Suprapubic skin (tissue), 4 donors: ENCODE results near the gene ENDOU. TPM values are rescaled to one million over a fixed set of nuclear protein-coding genes. Genes with fewer than 3 reads are reported as not detected.

Experiments
- DNase-seq, 2 donors: peaks; one replicate each; pipeline ENCODE4 v3.0.0-alpha.2; 2019; ENCODE audit warnings: low spot score in 2 of 2
- H3K27ac ChIP-seq: fragments of 200-600 bp; sonication (generic); one replicate; pipeline ENCODE4 v1.5.1; 2019
- H3K27me3 ChIP-seq: fragments of 200-600 bp; sonication (generic); one replicate; pipeline ENCODE4 v1.5.1; 2019
- H3K36me3 ChIP-seq: fragments of 200-600 bp; sonication (generic); one replicate; pipeline ENCODE4 v1.5.1; 2019
- H3K4me1 ChIP-seq: fragments of 200-600 bp; sonication (generic); one replicate; pipeline ENCODE4 v1.5.1; 2019
- H3K4me3 ChIP-seq: fragments of 200-600 bp; sonication (generic); one replicate; pipeline ENCODE4 v1.5.1; 2019; ENCODE audit warnings: mild to moderate bottlenecking
- H3K9me3 ChIP-seq: fragments of 200-600 bp; sonication (generic); one replicate; pipeline ENCODE4 v1.5.1; 2019
- CTCF ChIP-seq, 2 donors: fragments of 200-600 bp in 1 of 2; fragments of 450-650 bp in 1 of 2; sonication (generic) in 1 of 2; IDR thresholded peaks; one replicate each; pipeline ENCODE4 v1.5.1; 2016 to 2019; ENCODE audit warnings: antibody characterized with exemption in 2 of 2, mild to moderate bottlenecking in 1 of 2, moderate library complexity in 1 of 2
- EP300 ChIP-seq: sonication (generic); formaldehyde crosslinking; IDR thresholded peaks from one replicate; pipeline ENCODE4 v1.6.1; 2017; ENCODE audit warnings: antibody characterized with exemption
- POLR2A ChIP-seq, 2 donors: fragments of 450-650 bp; IDR thresholded peaks; one replicate each; pipeline ENCODE4 v1.6.1; 2017; ENCODE audit warnings: antibody characterized with exemption in 2 of 2, mild to moderate bottlenecking in 2 of 2, moderate library complexity in 2 of 2
- POLR2AphosphoS5 ChIP-seq, 3 donors: sonication (generic); formaldehyde crosslinking; IDR thresholded peaks; one replicate each; pipeline ENCODE4 v1.6.1; 2017; ENCODE audit warnings: antibody characterized with exemption in 3 of 3
- WGBS: methylation state at CpG from one replicate; pipeline ENCODE4 v1.1.5; 2018; 5-methylcytosine and 5-hydroxymethylcytosine counted together
- total RNA-seq, 4 donors: library from RNA; depleted of rRNA; stranded (reverse); fragments of >200 nt; gene quantifications; one replicate each; pipeline ENCODE4 v1.1.0, GENCODE V29; 2016

The ENDOU gene
- total RNA-seq, 4 donors from 2014 or later = 3.5 to 36.1 (median 20.8) TPM

- no peaks in the 10 kb centered on the region for H3K4me1 ChIP-seq
- TF ChIP-seq POLR2A (IDR thresholded peaks at IDR 0.05) (no peak), CTCF (IDR thresholded peaks at IDR 0.05) (no peak), EP300 (no peak), POLR2AphosphoS5 (IDR thresholded peaks at IDR 0.05) (no peak)
- no peak overlapping the region for H3K4me3 ChIP-seq
- H3K9me3 ChIP-seq = no peaks in the 10 kb centered on the region
- DNase-seq = no peak
- peaks cover 43% of the 10 kb centered on the region for H3K36me3 ChIP-seq
- no peaks in the 10 kb centered on the region for H3K27me3 ChIP-seq
- H3K27ac ChIP-seq = no peak overlapping the region
- 79% methylated on average over 4 of the region's 4 CpGs for WGBS
Observed at GRCh38 chr12:47698055-47698454, 27.2 kb downstream of the ENDOU start.

GRCh38 chr12:47689215-47689614, 36.1 kb downstream of the ENDOU start:
- TF ChIP-seq POLR2AphosphoS5 (IDR thresholded peaks at IDR 0.05) = no peak
- no peak for TF ChIP-seq EP300
- TF ChIP-seq POLR2A (IDR thresholded peaks at IDR 0.05) = no peak
- no peak for TF ChIP-seq CTCF (IDR thresholded peaks at IDR 0.05)
- H3K9me3 ChIP-seq = no peaks in the 10 kb centered on the region
- no peaks in the 10 kb centered on the region for H3K4me1 ChIP-seq
- H3K36me3 ChIP-seq = peaks cover 35% of the 10 kb centered on the region
- H3K27me3 ChIP-seq = no peaks in the 10 kb centered on the region
- DNase-seq = no peak
- H3K27ac ChIP-seq = no peak overlapping the region
- WGBS = 90% methylated on average over 2 of the region's 2 CpGs
- no peak overlapping the region for H3K4me3 ChIP-seq

GRCh38 chr12:47687636-47688035, 37.7 kb downstream of the ENDOU start:
- WGBS = 94% methylated on average over 3 of the region's 3 CpGs
- no peak overlapping the region for H3K4me3 ChIP-seq
- no peaks in the 10 kb centered on the region for H3K4me1 ChIP-seq
- no peak overlapping the region for H3K27ac ChIP-seq
- H3K36me3 ChIP-seq = peaks cover 33% of the 10 kb centered on the region
- no peaks in the 10 kb centered on the region for H3K9me3 ChIP-seq
- TF ChIP-seq POLR2A (IDR thresholded peaks at IDR 0.05) (no peak), CTCF (IDR thresholded peaks at IDR 0.05) (no peak), POLR2AphosphoS5 (IDR thresholded peaks at IDR 0.05) (no peak), EP300 (no peak)
- DNase-seq = no peak
- H3K27me3 ChIP-seq = no peaks in the 10 kb centered on the region

- no peaks in the 10 kb centered on the region for H3K27me3 ChIP-seq
- WGBS = 81% methylated on average over 4 of the region's 4 CpGs
- peaks cover 27% of the 10 kb centered on the region for H3K36me3 ChIP-seq
- H3K9me3 ChIP-seq = no peaks in the 10 kb centered on the region
- no peak for TF ChIP-seq POLR2AphosphoS5 (IDR thresholded peaks at IDR 0.05)
- no peak for TF ChIP-seq POLR2A (IDR thresholded peaks at IDR 0.05)
- TF ChIP-seq CTCF (IDR thresholded peaks at IDR 0.05) = peak; percentile 42 to 47
- H3K4me3 ChIP-seq = no peak overlapping the region
- no peak for DNase-seq
- no peaks in the 10 kb centered on the region for H3K4me1 ChIP-seq
- H3K27ac ChIP-seq = no peak overlapping the region
Observed at GRCh38 chr12:47686645-47687240, 38.5 kb downstream of the ENDOU start.

- Histone ChIP-seq H3K36me3 (peaks cover 34% of the 10 kb centered on the region), H3K27me3 (no peaks in the 10 kb centered on the region), H3K4me3 (no peak overlapping the region), H3K9me3 (no peaks in the 10 kb centered on the region), H3K27ac (no peak overlapping the region), H3K4me1 (no peaks in the 10 kb centered on the region)
- no peak for DNase-seq
- WGBS = 96% methylated on average over 2 of the region's 2 CpGs
- TF ChIP-seq POLR2A (IDR thresholded peaks at IDR 0.05) = no peak
- no peak for TF ChIP-seq EP300
- no peak for TF ChIP-seq CTCF (IDR thresholded peaks at IDR 0.05)
- no peak for TF ChIP-seq POLR2AphosphoS5 (IDR thresholded peaks at IDR 0.05)
Observed at GRCh38 chr12:47679785-47680184, 45.5 kb downstream of the ENDOU start.
